A673 (cell line): ENCODE results near the gene ARHGAP6. TPM values are rescaled to one million over a fixed set of nuclear protein-coding genes. Genes with fewer than 3 reads are reported as not detected.

Experiments
- BruUV-seq: library from RNA; stranded (reverse); fragments of 400-500 nt; replicated peaks from 2 replicates; lab custom pipeline; 2021; lab: Mats Ljungman, UMichigan
- CTCF ChIA-PET: fragments of 300-600 bp; sonication (Branson Sonifier 250); formaldehyde crosslinking; loops from one replicate; lab custom pipeline; 2022; ENCODE audit warnings: antibody characterized with exemption; lab: Charles Lee
- POLR2A ChIA-PET: fragments of 300-600 bp; sonication (Branson Sonifier 250); formaldehyde crosslinking; loops from one replicate; lab custom pipeline; 2022; ENCODE audit warnings: antibody characterized with exemption; ENCODE audit not compliant: low non-redundant PET; lab: Charles Lee
- DNase-seq: peaks from one replicate; pipeline ENCODE4 v3.0.0-alpha.2; 2015; ENCODE audit warnings: low spot score
- H3K27ac ChIP-seq: fragments of 200-600 bp; sonication (generic); 2 replicates; pipeline ENCODE4 v1.5.1; 2016; ENCODE audit warnings: mixed run types, low read depth, mild to moderate bottlenecking, mixed read lengths, antibody characterized with exemption, low read length; ENCODE audit not compliant: poor library complexity, severe bottlenecking
- H3K27me3 ChIP-seq: fragments of 200-600 bp; sonication (generic); replicated peaks from 2 replicates; pipeline ENCODE4 v1.6.1; 2017; ENCODE audit warnings: mixed run types, low read depth, mild to moderate bottlenecking, mixed read lengths, antibody characterized with exemption, low read length; ENCODE audit not compliant: insufficient read depth, poor library complexity
- H3K36me3 ChIP-seq: fragments of 200-600 bp; sonication (generic); 2 replicates; pipeline ENCODE4 v1.6.1; 2016; ENCODE audit warnings: mixed run types, mild to moderate bottlenecking, mixed read lengths, antibody characterized with exemption, low read length; ENCODE audit not compliant: insufficient read depth, poor library complexity, severe bottlenecking
- H3K4me1 ChIP-seq: fragments of 200-600 bp; sonication (generic); 2 replicates; pipeline ENCODE4 v1.6.1; 2017; ENCODE audit warnings: mixed run types, mild to moderate bottlenecking, mixed read lengths, antibody characterized with exemption, low read length; ENCODE audit not compliant: insufficient read depth, poor library complexity, severe bottlenecking
- H3K4me3 ChIP-seq: fragments of 200-600 bp; sonication (generic); 2 replicates; pipeline ENCODE4 v1.5.1; 2016; ENCODE audit warnings: low read depth, mixed run types, mild to moderate bottlenecking, mixed read lengths, low read length; ENCODE audit not compliant: poor library complexity, severe bottlenecking
- H3K9me3 ChIP-seq: fragments of 200-600 bp; sonication (generic); 2 replicates; pipeline ENCODE4 v1.6.1; 2016; ENCODE audit warnings: mixed run types, low read depth, mild to moderate bottlenecking, mixed read lengths, antibody characterized with exemption, low read length; ENCODE audit not compliant: poor library complexity, severe bottlenecking
- EZH2 ChIP-seq: fragments of 200-600 bp; sonication (generic); IDR thresholded peaks from 2 replicates; pipeline ENCODE4 v1.6.1; 2017; ENCODE audit warnings: borderline replicate concordance, low read depth, mild to moderate bottlenecking, mixed read lengths, antibody characterized with exemption, low read length; ENCODE audit not compliant: poor library complexity, severe bottlenecking
- intact Hi-C: fragments of 100-400 bp; cut with micrococcal nuclease; formaldehyde crosslinking; loops from one replicate; pipeline ENCODE4 v1.10.0; 2022; ENCODE audit not compliant: unreplicated experiment
- total RNA-seq: library from RNA; stranded (reverse); gene quantifications from 2 replicates; pipeline ENCODE4 v1.2.3, GENCODE V29; 2021
- TF ChIP-seq, protein P1 (sequence below): fragments of 300-800, 200-600 bp; sonication (generic); conservative IDR thresholded peaks from 2 replicates; pipeline ENCODE4 v1.5.1; 2017; ENCODE audit warnings: low read depth, mild to moderate bottlenecking, antibody characterized with exemption, low read length, moderate library complexity, mixed read lengths

Gene ARHGAP6
- total RNA-seq, 1 experiment from 2014 or later, result not detected

GRCh38 chrX:11269996-11270395 lies 395.7 kb downstream of the ARHGAP6 start:
- intact Hi-C loops, result no loop called here
- ChIA-PET POLR2A (no interaction called here), CTCF (no interaction called here)
- H3K4me1 ChIP-seq, result no peaks in the 10 kb centered on the region
- BruUV-seq, result no TSS peak
- peaks cover 16% of the 10 kb centered on the region for H3K27me3 ChIP-seq
- TF ChIP-seq EZH2, result no peak
- TF ChIP-seq, protein P1, sequence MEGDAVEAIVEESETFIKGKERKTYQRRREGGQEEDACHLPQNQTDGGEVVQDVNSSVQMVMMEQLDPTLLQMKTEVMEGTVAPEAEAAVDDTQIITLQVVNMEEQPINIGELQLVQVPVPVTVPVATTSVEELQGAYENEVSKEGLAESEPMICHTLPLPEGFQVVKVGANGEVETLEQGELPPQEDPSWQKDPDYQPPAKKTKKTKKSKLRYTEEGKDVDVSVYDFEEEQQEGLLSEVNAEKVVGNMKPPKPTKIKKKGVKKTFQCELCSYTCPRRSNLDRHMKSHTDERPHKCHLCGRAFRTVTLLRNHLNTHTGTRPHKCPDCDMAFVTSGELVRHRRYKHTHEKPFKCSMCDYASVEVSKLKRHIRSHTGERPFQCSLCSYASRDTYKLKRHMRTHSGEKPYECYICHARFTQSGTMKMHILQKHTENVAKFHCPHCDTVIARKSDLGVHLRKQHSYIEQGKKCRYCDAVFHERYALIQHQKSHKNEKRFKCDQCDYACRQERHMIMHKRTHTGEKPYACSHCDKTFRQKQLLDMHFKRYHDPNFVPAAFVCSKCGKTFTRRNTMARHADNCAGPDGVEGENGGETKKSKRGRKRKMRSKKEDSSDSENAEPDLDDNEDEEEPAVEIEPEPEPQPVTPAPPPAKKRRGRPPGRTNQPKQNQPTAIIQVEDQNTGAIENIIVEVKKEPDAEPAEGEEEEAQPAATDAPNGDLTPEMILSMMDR, result no peak
- DNase-seq, result no peak
- H3K9me3 ChIP-seq, result no peaks in the 10 kb centered on the region
- H3K36me3 ChIP-seq, result no peaks in the 10 kb centered on the region
- no peak overlapping the region for H3K4me3 ChIP-seq
- H3K27ac ChIP-seq, result no peak overlapping the region

GRCh38 chrX:11269006-11269405 lies 396.7 kb downstream of the ARHGAP6 start:
- TF ChIP-seq EZH2, result no peak
- TF ChIP-seq, protein P1, result no peak
- H3K27me3 ChIP-seq, result peaks cover 16% of the 10 kb centered on the region
- intact Hi-C loops, result no loop called here
- POLR2A ChIA-PET, result no interaction called here
- DNase-seq, result no peak
- H3K27ac ChIP-seq, result no peak overlapping the region
- no peaks in the 10 kb centered on the region for H3K36me3 ChIP-seq
- BruUV-seq, result no TSS peak
- no peaks in the 10 kb centered on the region for H3K4me1 ChIP-seq
- H3K4me3 ChIP-seq, result no peak overlapping the region
- H3K9me3 ChIP-seq, result no peaks in the 10 kb centered on the region
- CTCF ChIA-PET, result interaction anchor here (0.6 kb wide), 1 partner anchor 129 kb away, joined by 10 read pairs; no protein-coding TSS in a partner anchor

GRCh38 chrX:11267425-11267824 lies 398.3 kb downstream of the ARHGAP6 start:
- no peak overlapping the region for H3K27ac ChIP-seq
- ChIA-PET POLR2A (no interaction called here), CTCF (no interaction called here)
- H3K36me3 ChIP-seq, result no peaks in the 10 kb centered on the region
- no peak overlapping the region for H3K4me3 ChIP-seq
- no TSS peak for BruUV-seq
- H3K4me1 ChIP-seq, result no peaks in the 10 kb centered on the region
- no peak for DNase-seq
- H3K9me3 ChIP-seq, result no peaks in the 10 kb centered on the region
- peaks cover 16% of the 10 kb centered on the region for H3K27me3 ChIP-seq
- intact Hi-C loops, result no loop called here
- TF ChIP-seq, protein P1, result no peak
- no peak for TF ChIP-seq EZH2
